Embryonic facial prominence (tissue), 1 donor: ENCODE results near the gene TKTL2.

Experiments
- DNase-seq: peaks from one replicate; pipeline ENCODE4 v3.0.0-alpha.2; 2016; ENCODE audit errors: extremely low spot score

The TKTL2 gene, protein sequence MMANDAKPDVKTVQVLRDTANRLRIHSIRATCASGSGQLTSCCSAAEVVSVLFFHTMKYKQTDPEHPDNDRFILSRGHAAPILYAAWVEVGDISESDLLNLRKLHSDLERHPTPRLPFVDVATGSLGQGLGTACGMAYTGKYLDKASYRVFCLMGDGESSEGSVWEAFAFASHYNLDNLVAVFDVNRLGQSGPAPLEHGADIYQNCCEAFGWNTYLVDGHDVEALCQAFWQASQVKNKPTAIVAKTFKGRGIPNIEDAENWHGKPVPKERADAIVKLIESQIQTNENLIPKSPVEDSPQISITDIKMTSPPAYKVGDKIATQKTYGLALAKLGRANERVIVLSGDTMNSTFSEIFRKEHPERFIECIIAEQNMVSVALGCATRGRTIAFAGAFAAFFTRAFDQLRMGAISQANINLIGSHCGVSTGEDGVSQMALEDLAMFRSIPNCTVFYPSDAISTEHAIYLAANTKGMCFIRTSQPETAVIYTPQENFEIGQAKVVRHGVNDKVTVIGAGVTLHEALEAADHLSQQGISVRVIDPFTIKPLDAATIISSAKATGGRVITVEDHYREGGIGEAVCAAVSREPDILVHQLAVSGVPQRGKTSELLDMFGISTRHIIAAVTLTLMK

DNA sequence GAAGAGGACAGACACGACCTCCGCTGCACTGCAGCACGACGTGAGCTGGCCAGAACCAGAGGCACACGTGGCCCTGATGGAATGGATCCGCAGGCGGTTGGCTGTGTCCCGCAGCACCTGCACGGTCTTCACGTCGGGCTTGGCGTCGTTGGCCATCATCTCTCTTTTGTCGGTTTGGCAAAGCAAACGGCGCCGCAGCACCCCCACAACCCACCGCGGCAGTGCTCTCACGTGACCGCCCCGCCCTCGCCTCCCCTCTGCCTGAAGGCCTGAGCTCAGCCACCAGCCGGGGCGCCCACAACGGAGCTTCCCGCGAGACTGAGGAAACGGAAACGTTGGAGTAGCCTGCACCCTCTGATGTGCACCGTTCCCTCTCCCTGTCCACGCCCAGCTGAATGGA is at the start of gene TKTL2:
TKTL2 (minus strand) TSS at position 179 of the 400 bp plus-strand sequence; CDS start at position 159, 20 bp downstream.
- DNase-seq: no peak

DNA sequence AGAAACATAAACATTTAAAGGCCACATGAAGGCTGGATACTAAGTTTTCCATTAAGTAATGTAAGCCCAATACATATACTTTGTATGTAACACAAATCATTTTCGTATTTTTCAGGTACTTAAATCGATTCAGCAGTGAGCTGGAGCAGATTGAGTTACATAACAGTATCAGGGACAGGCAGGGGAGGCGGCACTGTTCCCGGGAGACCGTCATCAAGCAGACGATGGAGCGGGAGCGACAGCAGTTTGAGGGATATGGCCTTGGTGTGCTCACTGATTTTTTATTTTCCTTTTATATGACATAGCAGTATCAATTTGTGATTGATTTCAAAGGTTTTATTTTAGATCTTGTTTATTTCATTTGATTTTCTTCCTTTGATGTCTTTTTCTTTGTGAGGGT is 41.6 kb upstream of the TKTL2 start:
- DNase-seq: no peak

DNA sequence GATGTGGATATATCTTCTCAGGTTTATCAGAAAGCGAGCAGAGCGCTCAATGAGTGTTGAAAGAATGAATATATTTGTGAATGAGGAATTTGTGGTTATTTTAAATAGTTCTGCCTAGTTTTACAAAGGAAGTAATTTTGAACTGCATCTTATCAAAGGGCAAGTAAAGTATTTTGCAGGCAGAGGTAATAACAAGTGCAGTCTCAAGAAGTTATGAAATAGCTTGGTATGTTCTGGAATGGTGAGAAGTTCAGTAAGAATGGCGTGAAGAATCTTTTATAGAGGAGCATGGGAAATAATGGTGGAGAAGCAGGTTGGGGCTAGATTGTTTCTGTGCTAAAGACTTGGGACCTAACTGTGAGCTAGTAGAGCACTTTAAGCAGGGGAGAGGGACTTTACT is 31.8 kb upstream of the TKTL2 start:
- no peak for DNase-seq

- no peak for DNase-seq
Observed at GRCh38 chr4:163500586-163500985, 27.0 kb upstream of the TKTL2 start.

DNA sequence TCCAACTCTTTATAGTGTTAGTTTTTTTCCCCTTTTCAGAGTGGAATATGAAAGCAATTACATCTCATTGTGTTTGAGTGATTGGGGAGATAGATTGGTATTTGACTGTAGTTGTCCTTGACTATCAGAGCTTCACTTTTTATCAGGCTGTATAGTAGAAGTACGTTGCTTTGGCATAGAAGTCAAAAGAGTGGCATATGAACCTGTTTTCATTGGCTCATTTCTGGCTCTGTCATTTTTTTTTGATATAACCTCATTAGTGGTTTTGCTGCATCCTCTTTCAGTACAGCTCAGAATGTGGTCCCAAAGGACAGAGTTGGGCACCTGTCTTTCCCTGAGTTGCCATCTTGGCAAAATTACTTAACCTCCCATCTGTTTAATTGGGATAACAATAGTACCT is 22.3 kb upstream of the TKTL2 start:
- no peak for DNase-seq

GRCh38 chr4:163494360-163495241 is 21.0 kb upstream of the TKTL2 start, which contains the start of gene TMA16:
Gene TMA16 (plus strand): TSS chr4:163494690. CDS start chr4:163494802, 112 bp downstream.
- peak; percentile 77 for DNase-seq

- no peak for DNase-seq
Observed at GRCh38 chr4:163493643-163494359, 20.2 kb upstream of the TKTL2 start.

DNA sequence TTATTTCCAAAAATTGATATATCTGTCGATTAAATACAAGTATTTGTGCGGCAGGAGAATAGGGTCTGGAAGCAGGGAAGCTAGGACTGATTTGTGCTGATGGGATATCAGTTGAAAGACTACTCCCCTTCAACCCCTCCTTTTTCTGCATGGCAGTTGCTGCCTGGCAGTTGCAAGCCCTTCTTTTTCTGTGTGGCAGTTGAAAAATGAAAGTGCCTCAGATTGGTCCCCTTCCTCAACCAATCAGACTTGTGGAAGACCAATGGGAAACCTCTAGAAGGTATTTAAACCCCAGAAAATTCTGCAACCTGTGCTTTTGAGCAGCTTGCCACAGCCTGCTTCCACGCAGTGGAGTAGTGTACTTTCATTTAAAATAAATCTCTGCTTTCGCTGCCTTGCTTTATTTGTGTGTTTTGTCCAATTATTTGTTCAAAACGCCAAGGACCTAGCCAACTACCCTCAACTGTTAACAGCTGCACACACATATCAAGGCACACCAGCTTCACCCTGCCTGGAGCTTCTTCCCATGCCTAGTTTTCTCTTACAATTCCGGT is 19.5 kb upstream of the TKTL2 start:
- DNase-seq: no peak

DNA sequence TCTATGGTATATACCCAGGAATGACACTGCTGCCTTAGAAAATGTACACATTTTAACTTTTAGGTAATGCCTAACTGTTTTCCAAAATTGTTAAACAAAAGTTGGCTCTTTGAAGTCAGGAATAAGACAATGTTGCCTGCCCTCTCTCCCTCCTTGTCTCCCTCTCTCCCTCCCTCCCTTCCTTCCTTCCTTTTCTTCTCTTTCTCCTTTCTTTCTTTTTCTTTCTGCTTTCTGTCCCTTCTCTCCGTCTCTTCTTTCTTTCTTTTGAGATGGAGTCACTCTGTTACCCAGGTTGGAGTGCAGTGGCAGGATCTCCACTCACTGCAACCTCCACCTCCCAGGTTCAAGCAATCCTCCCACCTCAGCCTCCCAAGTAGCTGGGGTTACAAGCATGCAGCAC is 16.4 kb upstream of the TKTL2 start:
- DNase-seq: no peak

DNA sequence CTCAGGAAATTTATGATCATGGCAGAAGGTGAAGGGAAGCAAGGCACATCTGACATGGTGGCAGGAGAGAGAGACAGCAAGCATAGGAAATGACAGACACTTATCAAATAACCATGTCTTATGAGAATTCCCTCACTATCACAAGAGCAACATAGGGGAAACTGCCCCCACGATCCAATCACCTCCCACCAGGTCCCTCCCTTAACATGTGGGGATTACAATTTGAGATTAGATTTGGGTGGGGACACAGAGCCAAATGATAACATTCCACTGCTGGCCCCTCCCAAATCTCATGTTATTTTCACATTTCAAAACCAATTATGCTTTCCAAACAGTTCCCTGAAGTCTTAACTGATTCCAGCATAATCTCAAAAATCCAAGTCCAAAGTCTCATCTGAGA is 12.8 kb upstream of the TKTL2 start:
- no peak for DNase-seq

DNA sequence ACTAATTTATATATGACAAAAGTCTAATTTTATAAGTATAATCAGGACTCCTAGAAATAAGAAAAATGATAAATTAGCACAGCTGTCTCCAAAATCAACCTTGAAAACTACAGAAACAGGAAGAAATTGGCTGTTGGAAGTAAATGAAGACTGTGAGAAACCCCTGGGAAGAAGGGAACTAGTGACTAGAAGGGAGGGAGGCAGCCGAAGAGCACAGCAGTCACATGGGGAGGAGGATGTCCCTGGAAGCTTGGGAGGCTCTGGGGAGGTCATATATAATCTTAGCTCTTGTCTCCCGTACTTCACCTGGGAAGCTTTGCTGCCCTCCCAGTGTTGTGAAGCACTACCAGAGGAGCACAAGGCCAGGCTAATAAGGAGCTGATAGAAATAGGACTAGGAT is 12.0 kb upstream of the TKTL2 start:
- DNase-seq: no peak

- peak; percentile 22 for DNase-seq
Observed at GRCh38 chr4:163484906-163485305, 11.4 kb upstream of the TKTL2 start.

- DNase-seq: no peak
Observed at GRCh38 chr4:163482190-163482589, 8.6 kb upstream of the TKTL2 start.

DNA sequence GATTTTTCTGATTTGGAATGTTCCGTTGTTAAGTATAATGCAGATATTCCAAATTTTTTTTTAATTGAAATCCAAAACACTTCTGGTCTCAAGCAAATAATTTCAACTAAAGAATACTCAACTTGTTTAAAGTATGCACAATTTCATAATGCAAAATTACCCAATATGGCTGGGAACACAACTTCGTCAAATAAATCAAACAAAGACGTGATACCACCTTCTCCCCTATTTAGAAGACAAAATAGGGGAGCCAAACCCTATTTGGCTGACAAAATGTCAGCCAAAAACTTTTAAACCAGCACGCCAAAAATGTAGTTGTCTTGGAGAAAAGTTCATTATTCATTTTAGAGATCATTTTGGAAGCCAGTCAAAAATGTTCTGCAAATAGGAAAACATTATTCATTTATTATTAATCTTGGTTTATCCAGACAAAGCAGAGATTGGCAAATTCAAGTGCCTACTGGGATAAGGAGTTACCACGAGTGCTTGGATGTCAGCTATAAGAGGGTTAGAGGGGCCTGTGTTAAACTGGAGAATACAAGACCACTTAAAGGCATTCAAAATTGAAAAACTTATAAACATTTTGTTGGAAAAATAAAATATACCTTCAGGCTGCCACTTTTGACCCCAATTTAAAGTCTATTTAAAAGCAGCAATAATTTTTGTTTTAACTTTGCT is 3.3 kb upstream of the TKTL2 start:
- DNase-seq: no peak

GRCh38 chr4:163474027-163474426 is 473 bp upstream of the TKTL2 start:
- no peak for DNase-seq

- no peak for DNase-seq
Observed at GRCh38 chr4:163473130-163473529, 424 bp downstream of the TKTL2 start.

GRCh38 chr4:163470391-163470790 is 3.2 kb downstream of the TKTL2 start:
- DNase-seq: no peak

DNA sequence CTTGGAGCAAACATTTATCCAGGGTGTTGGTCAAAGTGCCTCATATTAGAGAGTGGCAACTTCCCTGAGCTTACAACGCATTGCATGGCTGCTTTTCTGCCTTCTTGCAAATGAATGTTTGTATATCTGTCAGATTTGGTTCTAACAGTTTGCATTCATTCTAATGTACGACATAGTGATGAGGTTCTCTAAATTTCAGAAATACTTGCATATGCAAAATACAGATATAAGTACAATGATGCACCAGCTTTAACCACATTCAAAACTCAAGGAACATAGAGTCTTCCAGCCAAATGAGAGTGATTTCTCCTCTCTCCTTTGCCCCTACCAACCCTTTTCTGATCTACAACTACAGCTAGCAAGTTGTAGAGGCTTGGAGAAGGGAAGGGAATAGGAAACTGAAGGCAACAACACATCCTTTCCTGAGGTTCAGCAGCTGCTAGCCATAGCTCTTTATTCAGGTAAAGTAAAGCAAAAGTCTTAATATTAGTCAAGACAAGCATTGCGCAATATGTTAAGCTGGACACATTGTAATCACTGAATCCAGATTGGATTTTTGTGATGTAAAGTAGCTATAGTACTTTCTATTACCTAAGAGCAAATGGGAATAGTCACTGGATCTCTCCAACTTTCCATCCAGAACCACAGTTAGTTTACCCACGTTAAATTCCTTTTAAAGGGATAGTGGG is 6.3 kb downstream of the TKTL2 start:
- DNase-seq: no peak

DNA sequence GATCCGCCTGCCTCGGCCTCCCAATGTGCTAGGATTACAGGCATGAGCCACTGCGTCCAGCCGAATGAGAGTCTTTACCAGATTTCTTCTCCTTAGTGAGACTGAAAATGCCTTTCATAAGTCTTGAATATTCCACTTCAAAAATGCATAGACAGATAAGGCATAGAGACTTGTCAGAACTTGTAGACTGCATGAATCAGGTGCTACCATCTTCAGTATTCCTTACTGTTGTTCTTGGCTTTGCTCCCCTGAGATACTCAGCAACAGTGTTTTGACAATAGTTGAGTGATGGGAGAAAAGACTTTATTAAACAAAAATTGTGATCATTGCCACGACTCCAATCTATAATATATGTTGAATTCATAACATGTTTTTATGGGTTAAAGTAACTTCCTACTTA is 11.0 kb downstream of the TKTL2 start:
- DNase-seq: no peak

GRCh38 chr4:163448540-163449203 is 24.9 kb downstream of the TKTL2 start:
- DNase-seq: no peak
